GM12875 (cell line): ENCODE data around the gene DIP2C.

ENCODE experiments used
- H3K4me3 ChIP-seq: one replicate; pipeline ENCODE4 v1.5.1; 2011; ENCODE audit warnings: low read depth, low read length, control low read depth
- CTCF ChIP-seq: IDR thresholded peaks from 2 replicates; pipeline ENCODE4 v1.5.1; 2011; ENCODE audit warnings: low read depth, mild to moderate bottlenecking, control low read depth, inconsistent platforms, low read length, moderate library complexity, borderline replicate concordance; ENCODE audit not compliant: insufficient read depth

Gene DIP2C

GRCh38 chr10:624605-625332, 64.7 kb downstream of the DIP2C start:
- no peak overlapping the region for H3K4me3 ChIP-seq
- no peak for TF ChIP-seq CTCF

GRCh38 chr10:624312-624604, 65.2 kb downstream of the DIP2C start:
- no peak for TF ChIP-seq CTCF
- H3K4me3 ChIP-seq, result no peak overlapping the region

- no peak for TF ChIP-seq CTCF
- no peak overlapping the region for H3K4me3 ChIP-seq
These were observed 65.8 kb downstream of the DIP2C start for GRCh38 chr10:623477-624311.

GRCh38 chr10:623014-623413, 66.5 kb downstream of the DIP2C start:
- TF ChIP-seq CTCF, result no peak
- H3K4me3 ChIP-seq, result no peak overlapping the region

GRCh38 chr10:621981-622740, 67.3 kb downstream of the DIP2C start:
- no peak for TF ChIP-seq CTCF
- no peak overlapping the region for H3K4me3 ChIP-seq

GRCh38 chr10:621513-621912, 68.0 kb downstream of the DIP2C start:
- H3K4me3 ChIP-seq, result no peak overlapping the region
- no peak for TF ChIP-seq CTCF
